CD4-positive, alpha-beta T cell (primary cell): ENCODE data around the gene MYO15A. TPM values are rescaled to one million over a fixed set of nuclear protein-coding genes. Genes with fewer than 3 reads are reported as not detected.
A peak's percentile ranks its signal among the peaks of the same experiment; 100 is the strongest.

Experiments used
- ATAC-seq: fragments of 200-7000 bp; cut with Tn5 transposase; one replicate; pipeline ENCODE4 v1.10.0; 2022; ENCODE audit warnings: mild to moderate bottlenecking; ENCODE audit not compliant: poor library complexity
- CTCF ChIA-PET: fragments of 350-600 bp; sonication (Branson Sonifier 250); formaldehyde crosslinking; loops from one replicate; lab custom pipeline; 2021; ENCODE audit warnings: antibody characterized with exemption, inconsistent platforms; lab: Charles Lee
- POLR2A ChIA-PET: fragments of 350-600 bp; sonication (Branson Sonifier 250); formaldehyde crosslinking; loops from one replicate; lab custom pipeline; 2021; ENCODE audit warnings: antibody characterized with exemption, inconsistent platforms; lab: Charles Lee
- DNase-seq, 14 experiments: peaks; one replicate each; pipeline ENCODE4 v3.0.0-alpha.2; 2013 to 2020; ENCODE audit warnings: mixed read lengths in 2 of 14
- H3K27ac ChIP-seq, 2 donors: one replicate each; pipeline versions ENCODE4 v1.5.1 to v1.7.0; 2013; ENCODE audit warnings: low read length in 2 of 2, low read depth in 1 of 2, mild to moderate bottlenecking in 1 of 2
- H3K27me3 ChIP-seq, 2 experiments: 1 replicate in 1 of 2; 2 replicates in 1 of 2; pipeline versions ENCODE4 v1.6.1 to v1.7.0; 2013; ENCODE audit warnings: low read length in 2 of 2, control low read depth in 1 of 2, mild to moderate bottlenecking in 1 of 2, moderate library complexity in 1 of 2; ENCODE audit not compliant: insufficient read depth in 2 of 2, control insufficient read depth in 1 of 2
- H3K36me3 ChIP-seq: one replicate; pipeline ENCODE4 v1.6.1; 2013; ENCODE audit warnings: low read length, control low read depth; ENCODE audit not compliant: insufficient read depth
- H3K4me1 ChIP-seq: one replicate; pipeline ENCODE4 v1.6.1; 2013; ENCODE audit warnings: low read length, control low read depth; ENCODE audit not compliant: insufficient read depth
- H3K4me3 ChIP-seq: one replicate; pipeline ENCODE4 v1.5.1; 2013; ENCODE audit warnings: mild to moderate bottlenecking, low read length, moderate library complexity
- H3K9me3 ChIP-seq, 2 experiments: 1 replicate in 1 of 2; 2 replicates in 1 of 2; pipeline versions ENCODE4 v1.6.1 to v1.7.0; 2013; ENCODE audit warnings: low read length in 2 of 2, mild to moderate bottlenecking in 2 of 2, control low read depth in 1 of 2, moderate library complexity in 1 of 2; ENCODE audit not compliant: control insufficient read depth in 1 of 2, insufficient read depth in 1 of 2
- H3K27ac Mint-ChIP-seq: one replicate; pipeline ENCODE4 v1.8.0; 2020; ENCODE audit warnings: mixed read lengths
- H3K27me3 Mint-ChIP-seq: one replicate; pipeline ENCODE4 v1.8.0; 2021; ENCODE audit warnings: mixed read lengths
- H3K36me3 Mint-ChIP-seq: one replicate; pipeline ENCODE4 v1.8.0; 2021; ENCODE audit warnings: low read depth, mixed read lengths
- H3K4me1 Mint-ChIP-seq: one replicate; pipeline ENCODE4 v1.8.0; 2021; ENCODE audit warnings: low read depth, mixed read lengths
- H3K4me3 Mint-ChIP-seq: one replicate; pipeline ENCODE4 v1.8.0; 2020; ENCODE audit warnings: mild to moderate bottlenecking, mixed read lengths
- H3K9me3 Mint-ChIP-seq: one replicate; pipeline ENCODE4 v1.8.0; 2020; ENCODE audit warnings: mixed read lengths
- intact Hi-C, 2 experiments: fragments of 100-400 bp; cut with DNase I in 1 of 2; cut with micrococcal nuclease in 1 of 2; formaldehyde crosslinking; loops; one replicate each; pipeline versions ENCODE4 v1.15.1 to v1.9.0; 2023 to 2025; cut with DNase I, micrococcal nuclease
- total RNA-seq, 174 experiments: library from RNA in 2 of 174; stranded (reverse) in 2 of 174; gene quantifications; one replicate each; pipeline ENCODE4 v1.2.3 and lab custom pipeline; 2021 to 2026
- TF ChIP-seq, protein P1 (sequence below): fragments of 200-600 bp; IDR thresholded peaks from one replicate; pipeline ENCODE4 v1.8.0; 2022; ENCODE audit warnings: antibody characterized with exemption, mild to moderate bottlenecking

MYO15A gene
- total RNA-seq, 2 experiments from 2014 or later: 1.2 to 1.6 TPM

- H3K27ac Mint-ChIP-seq: peak within 1 kb of the TSS; percentile 97
- Histone ChIP-seq H3K9me3 (no peaks in the 10 kb centered on the region), H3K4me3 (peak within 1 kb of the TSS; percentile 79), H3K27me3 (no peaks in the 10 kb centered on the region), H3K27ac (peak within 1 kb of the TSS; percentile 80), H3K36me3 (peaks cover 6% of the 10 kb centered on the region), H3K4me1 (peaks cover 27% of the 10 kb centered on the region)
- TF ChIP-seq, protein P1, sequence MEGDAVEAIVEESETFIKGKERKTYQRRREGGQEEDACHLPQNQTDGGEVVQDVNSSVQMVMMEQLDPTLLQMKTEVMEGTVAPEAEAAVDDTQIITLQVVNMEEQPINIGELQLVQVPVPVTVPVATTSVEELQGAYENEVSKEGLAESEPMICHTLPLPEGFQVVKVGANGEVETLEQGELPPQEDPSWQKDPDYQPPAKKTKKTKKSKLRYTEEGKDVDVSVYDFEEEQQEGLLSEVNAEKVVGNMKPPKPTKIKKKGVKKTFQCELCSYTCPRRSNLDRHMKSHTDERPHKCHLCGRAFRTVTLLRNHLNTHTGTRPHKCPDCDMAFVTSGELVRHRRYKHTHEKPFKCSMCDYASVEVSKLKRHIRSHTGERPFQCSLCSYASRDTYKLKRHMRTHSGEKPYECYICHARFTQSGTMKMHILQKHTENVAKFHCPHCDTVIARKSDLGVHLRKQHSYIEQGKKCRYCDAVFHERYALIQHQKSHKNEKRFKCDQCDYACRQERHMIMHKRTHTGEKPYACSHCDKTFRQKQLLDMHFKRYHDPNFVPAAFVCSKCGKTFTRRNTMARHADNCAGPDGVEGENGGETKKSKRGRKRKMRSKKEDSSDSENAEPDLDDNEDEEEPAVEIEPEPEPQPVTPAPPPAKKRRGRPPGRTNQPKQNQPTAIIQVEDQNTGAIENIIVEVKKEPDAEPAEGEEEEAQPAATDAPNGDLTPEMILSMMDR: no peak
- H3K9me3 Mint-ChIP-seq: no peaks in the 10 kb centered on the region
- ATAC-seq (peak; percentile 92), DNase-seq (peak; percentile 79 to 94 (median 84))
- peaks cover 27% of the 10 kb centered on the region for H3K36me3 Mint-ChIP-seq
- ChIA-PET POLR2A (interaction anchor here (0.6 to 1.5 kb wide), 6 partner anchors 11 to 496 kb away, joined by 3 to 4 read pairs (median 3); partner anchors contain the start of genes ALKBH5, PEMT and TOP3A), CTCF (no interaction called here)
- H3K4me1 Mint-ChIP-seq: peaks cover 32% of the 10 kb centered on the region
- H3K27me3 Mint-ChIP-seq: no peaks in the 10 kb centered on the region
- H3K4me3 Mint-ChIP-seq: peak within 1 kb of the TSS; percentile 100
- intact Hi-C loops: loop anchor here (1.0 to 5.0 kb wide), 6 partner anchors 49 to 806 kb away; partner anchors contain the start of genes ALKBH5 (in 1 of the 2), ATPAF2 (in 1 of the 2), COPS3 (in 1 of the 2) and DRC3 (in 1 of the 2)
These were observed 20.7 kb upstream of the MYO15A start, which contains the start of gene DRG2 for GRCh38 chr17:18087610-18088491. Gene DRG2 (plus strand): TSS chr17:18087948. CDS start chr17:18088024, 76 bp downstream.

DNA sequence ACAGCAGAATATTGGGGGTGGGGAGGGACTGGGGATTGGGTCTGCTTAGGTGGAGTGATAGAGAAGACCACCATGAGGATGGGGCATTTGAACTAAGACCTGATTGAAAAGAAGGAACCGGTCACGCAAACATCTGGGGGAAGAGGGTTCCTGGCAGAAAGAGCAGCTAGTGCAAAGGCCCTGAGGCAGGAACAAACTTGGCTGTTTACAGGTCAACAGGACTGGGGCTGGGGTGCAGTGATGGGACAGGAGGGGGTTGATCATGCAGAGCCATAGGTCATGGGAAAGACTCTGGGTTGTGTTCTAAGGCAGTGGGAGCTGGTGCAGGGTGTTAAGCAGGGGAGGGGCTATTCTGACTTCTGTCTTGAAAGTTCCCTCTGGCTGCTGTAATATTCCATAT, 18.9 kb upstream of the MYO15A start:
- Mint-ChIP-seq H3K27ac (peak overlapping the region; percentile 97), H3K4me1 (peaks cover 34% of the 10 kb centered on the region), H3K9me3 (no peaks in the 10 kb centered on the region), H3K27me3 (no peaks in the 10 kb centered on the region), H3K4me3 (peak overlapping the region; percentile 100), H3K36me3 (peaks cover 42% of the 10 kb centered on the region)
- intact Hi-C loops: loop anchor here in 1 of 2 experiments (2.0 to 5.0 kb wide), 4 partner anchors 51 to 807 kb away; partner anchors contain the start of genes ATPAF2, COPS3, DRC3 and GID4
- TF ChIP-seq, protein P1: no peak
- Histone ChIP-seq H3K4me3 (no peak overlapping the region), H3K36me3 (peaks cover 15% of the 10 kb centered on the region), H3K4me1 (peaks cover 27% of the 10 kb centered on the region), H3K9me3 (no peaks in the 10 kb centered on the region), H3K27ac (no peak overlapping the region), H3K27me3 (no peaks in the 10 kb centered on the region)
- ChIA-PET POLR2A (no interaction called here), CTCF (no interaction called here)
- DNase-seq (peak in 1 of 14 experiments; percentile 21), ATAC-seq (no peak)

- Histone ChIP-seq H3K4me1 (peaks cover 9% of the 10 kb centered on the region), H3K36me3 (peaks cover 51% of the 10 kb centered on the region), H3K9me3 (no peaks in the 10 kb centered on the region), H3K27ac (no peak overlapping the region), H3K27me3 (no peaks in the 10 kb centered on the region), H3K4me3 (no peak overlapping the region)
- TF ChIP-seq, protein P1: no peak
- peaks cover 23% of the 10 kb centered on the region for H3K4me1 Mint-ChIP-seq
- DNase-seq: peak in 2 of 14 experiments; percentile 29 to 40
- H3K4me3 Mint-ChIP-seq: peak overlapping the region; percentile 14
- ATAC-seq: peak; percentile 34
- peaks cover 67% of the 10 kb centered on the region for H3K36me3 Mint-ChIP-seq
- ChIA-PET POLR2A (no interaction called here), CTCF (no interaction called here)
- no peaks in the 10 kb centered on the region for H3K27me3 Mint-ChIP-seq
- no peaks in the 10 kb centered on the region for H3K9me3 Mint-ChIP-seq
- intact Hi-C loops: no loop called here
- no peak overlapping the region for H3K27ac Mint-ChIP-seq
These were observed 14.7 kb upstream of the MYO15A start for GRCh38 chr17:18093616-18094408.
